HEK293T (cell line): ENCODE measurements around the gene HLF.

Experiments
- CTCF ChIA-PET: fragments of 350-600 bp; formaldehyde crosslinking; extraction: SDS; loops from one replicate; lab custom pipeline; 2021; ENCODE audit warnings: antibody characterized with exemption, inconsistent platforms; lab: Yijun Ruan, JAX
- POLR2A ChIA-PET: fragments of 350-600 bp; formaldehyde crosslinking; extraction: SDS; loops from one replicate; lab custom pipeline; 2020; ENCODE audit warnings: antibody characterized with exemption, inconsistent platforms; lab: Yijun Ruan, JAX
- DNase-seq: peaks from one replicate; pipeline ENCODE4 v3.0.0; 2012; ENCODE audit warnings: mixed read lengths; ENCODE audit errors: extremely low spot score
- ARNT ChIP-seq: fragments of 450-650 bp; IDR thresholded peaks from 2 replicates; pipeline ENCODE4 v1.6.1; 2017; ENCODE audit warnings: mild to moderate bottlenecking
- BHLHE40 ChIP-seq: fragments of 450-650 bp; IDR thresholded peaks from 2 replicates; pipeline ENCODE4 v1.6.1; 2016; ENCODE audit warnings: mild to moderate bottlenecking, moderate library complexity, borderline replicate concordance
- CTBP1 ChIP-seq: fragments of 450-650 bp; IDR thresholded peaks from 2 replicates; pipeline ENCODE4 v1.6.1; 2016; ENCODE audit warnings: borderline replicate concordance
- ELF4 ChIP-seq: fragments of 450-650 bp; IDR thresholded peaks from 2 replicates; pipeline ENCODE4 v1.6.1; 2017; ENCODE audit warnings: antibody characterized with exemption
- FOXA1 ChIP-seq: fragments of 450-650 bp; IDR thresholded peaks from 2 replicates; pipeline ENCODE4 v1.6.1; 2016; ENCODE audit warnings: mild to moderate bottlenecking
- FOXK2 ChIP-seq: fragments of 450-650 bp; IDR thresholded peaks from 2 replicates; pipeline ENCODE4 v1.6.1; 2016; ENCODE audit warnings: mild to moderate bottlenecking
- FOXM1 ChIP-seq: fragments of 450-650 bp; IDR thresholded peaks from 2 replicates; pipeline ENCODE4 v1.6.1; 2017; ENCODE audit warnings: mild to moderate bottlenecking, borderline replicate concordance
- HDGF ChIP-seq: fragments of 450-650 bp; IDR thresholded peaks from 2 replicates; pipeline ENCODE4 v1.6.1; 2017; ENCODE audit warnings: antibody characterized with exemption, borderline replicate concordance
- L3MBTL2 ChIP-seq: fragments of 450-650 bp; conservative IDR thresholded peaks from 2 replicates; pipeline ENCODE4 v1.6.1; 2016; ENCODE audit warnings: mild to moderate bottlenecking
- LEF1 ChIP-seq: fragments of 450-650 bp; IDR thresholded peaks from 2 replicates; pipeline ENCODE4 v1.6.1; 2017; ENCODE audit warnings: mild to moderate bottlenecking, borderline replicate concordance
- NFRKB ChIP-seq: fragments of 450-650 bp; IDR thresholded peaks from 2 replicates; pipeline ENCODE4 v1.6.1; 2016; ENCODE audit warnings: mild to moderate bottlenecking, moderate library complexity
- PKNOX1 ChIP-seq: fragments of 450-650 bp; IDR thresholded peaks from 2 replicates; pipeline ENCODE4 v1.6.1; 2016
- SP1 ChIP-seq: fragments of 450-650 bp; IDR thresholded peaks from 2 replicates; pipeline ENCODE4 v1.6.1; 2017
- SUZ12 ChIP-seq: fragments of 450-650 bp; IDR thresholded peaks from 2 replicates; pipeline ENCODE4 v1.6.1; 2016; ENCODE audit warnings: mild to moderate bottlenecking
- TARDBP ChIP-seq: fragments of 450-650 bp; IDR thresholded peaks from 2 replicates; pipeline ENCODE4 v1.6.1; 2016
- ZNF384 ChIP-seq: fragments of 450-650 bp; IDR thresholded peaks from 2 replicates; pipeline ENCODE4 v1.6.1; 2016

Gene HLF, protein sequence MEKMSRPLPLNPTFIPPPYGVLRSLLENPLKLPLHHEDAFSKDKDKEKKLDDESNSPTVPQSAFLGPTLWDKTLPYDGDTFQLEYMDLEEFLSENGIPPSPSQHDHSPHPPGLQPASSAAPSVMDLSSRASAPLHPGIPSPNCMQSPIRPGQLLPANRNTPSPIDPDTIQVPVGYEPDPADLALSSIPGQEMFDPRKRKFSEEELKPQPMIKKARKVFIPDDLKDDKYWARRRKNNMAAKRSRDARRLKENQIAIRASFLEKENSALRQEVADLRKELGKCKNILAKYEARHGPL

DNA sequence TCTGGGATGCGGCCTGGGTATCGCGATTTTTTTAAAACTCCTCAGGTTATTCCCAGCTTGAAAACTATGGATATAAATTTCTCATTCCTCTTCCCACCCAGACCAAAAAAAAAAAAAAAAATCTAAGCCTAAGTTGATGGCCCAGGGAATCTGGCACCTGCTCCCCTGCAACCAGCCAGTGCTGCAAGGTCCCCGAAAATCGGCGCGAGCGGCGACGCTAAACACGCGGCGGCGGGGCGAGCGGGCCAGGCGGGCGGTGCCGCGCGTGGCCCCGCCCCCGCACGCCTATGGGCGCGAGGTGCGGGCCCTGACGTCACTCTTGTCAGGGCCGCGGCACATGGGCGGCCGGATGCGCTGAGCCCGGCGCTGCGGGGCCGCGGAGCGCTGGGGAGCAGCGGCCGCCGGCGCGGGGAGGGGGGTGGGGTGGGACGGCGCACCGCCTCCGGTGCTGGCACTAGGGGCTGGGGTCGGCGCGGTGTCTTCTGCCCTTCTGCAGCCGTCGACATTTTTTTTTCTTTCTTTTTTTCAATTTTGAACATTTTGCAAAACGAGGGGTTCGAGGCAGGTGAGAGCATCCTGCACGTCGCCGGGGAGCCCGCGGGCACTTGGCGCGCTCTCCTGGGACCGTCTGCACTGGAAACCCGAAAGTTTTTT lies at the start of gene HLF:
Gene HLF, plus strand, starts transcription at position 316 of the 654 bp plus-strand sequence. CDS start 525 bp downstream, outside the sequence.
- DNase-seq = peak; percentile 90
- TF ChIP-seq ARNT = peak; percentile 70; the same call in 1 of the 2 replicates
- no peak for TF ChIP-seq BHLHE40
- ChIA-PET CTCF (interaction anchor here (1.2 kb wide), 1 partner anchor 26 kb away, joined by 3 read pairs; no protein-coding TSS in a partner anchor), POLR2A (interaction anchor here (1.1 kb wide), 1 partner anchor 26 kb away, joined by 4 read pairs; no protein-coding TSS in a partner anchor)

DNA sequence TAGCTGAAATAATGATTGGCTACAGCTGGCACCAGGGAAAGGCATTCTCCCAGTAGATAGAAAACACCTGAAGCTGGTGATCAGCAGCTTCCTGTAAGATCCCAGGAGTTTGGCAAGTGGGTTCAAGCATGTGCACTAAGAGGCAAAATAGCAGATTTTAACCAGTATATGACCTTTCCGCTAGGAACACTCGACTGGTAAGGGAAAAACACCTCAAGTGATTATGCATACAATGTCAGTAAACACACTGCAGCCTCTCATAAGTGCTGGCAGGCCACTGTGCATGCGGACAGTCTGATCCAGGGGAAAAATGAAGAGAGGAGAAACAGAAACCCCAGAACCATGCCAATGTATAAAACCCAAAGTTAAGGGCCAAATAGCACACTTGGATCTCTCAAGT lies 49.0 kb upstream of the HLF start:
- TF ChIP-seq SP1 = no peak
- no peak for TF ChIP-seq TARDBP
- no peak for TF ChIP-seq ARNT
- no peak for TF ChIP-seq L3MBTL2
- no peak for TF ChIP-seq NFRKB
- no peak for TF ChIP-seq CTBP1
- TF ChIP-seq FOXA1 = no peak
- TF ChIP-seq SUZ12 = no peak
- no peak for TF ChIP-seq PKNOX1
- no peak for TF ChIP-seq LEF1
- TF ChIP-seq ELF4 = no peak
- no peak for DNase-seq
- CTCF ChIA-PET = no interaction called here
- POLR2A ChIA-PET = no interaction called here

DNA sequence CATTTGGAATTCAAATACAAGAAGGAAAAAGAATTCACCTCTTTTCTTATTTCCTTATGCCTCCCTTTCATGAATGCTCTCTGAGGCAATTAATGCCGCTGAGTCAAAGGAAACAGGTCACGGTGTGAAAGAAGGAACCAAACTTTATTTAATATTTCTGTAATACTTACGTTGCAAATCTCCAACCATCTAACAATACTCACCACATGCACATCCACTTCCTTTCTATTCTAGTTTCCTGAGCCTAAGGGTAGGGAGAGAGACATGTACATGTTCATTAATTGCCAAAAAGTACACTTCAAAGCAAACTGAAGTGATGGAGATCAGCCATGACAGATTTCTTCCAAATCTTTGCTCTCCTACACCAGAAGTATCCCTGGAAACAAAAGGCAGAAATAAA lies 47.9 kb upstream of the HLF start:
- TF ChIP-seq CTBP1 (no peak), FOXM1 (no peak), SUZ12 (no peak), NFRKB (no peak), PKNOX1 (no peak), FOXK2 (no peak), ZNF384 (no peak), ARNT (no peak), ELF4 (no peak), LEF1 (no peak), BHLHE40 (no peak), SP1 (no peak), FOXA1 (no peak)
- POLR2A ChIA-PET = no interaction called here
- DNase-seq = no peak
- CTCF ChIA-PET = no interaction called here

DNA sequence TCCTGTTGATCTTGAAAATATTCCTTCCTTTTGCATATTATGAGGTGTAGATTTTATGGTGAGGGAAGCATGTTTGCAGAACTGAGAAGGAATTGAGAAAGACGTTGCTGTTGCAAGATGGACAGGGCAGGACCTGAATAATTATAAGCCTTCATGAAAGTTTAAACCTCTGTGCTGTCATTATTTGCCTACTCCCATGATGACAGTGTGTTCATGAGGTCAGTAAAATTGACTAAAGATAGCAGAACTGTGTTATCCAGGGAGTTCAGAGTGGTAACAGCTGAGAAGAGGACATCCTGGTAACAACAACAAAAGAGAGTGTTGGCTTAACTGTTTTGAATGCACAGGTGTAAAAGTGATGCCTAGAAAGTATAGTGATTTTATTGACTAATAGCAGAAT lies 45.3 kb upstream of the HLF start:
- ChIA-PET CTCF (no interaction called here), POLR2A (no interaction called here)
- DNase-seq = no peak
- no peak for TF ChIP-seq FOXM1
- no peak for TF ChIP-seq HDGF
- TF ChIP-seq PKNOX1 = no peak
- no peak for TF ChIP-seq LEF1
- no peak for TF ChIP-seq ZNF384
- no peak for TF ChIP-seq FOXK2
- no peak for TF ChIP-seq FOXA1
- no peak for TF ChIP-seq CTBP1
- no peak for TF ChIP-seq BHLHE40
- TF ChIP-seq TARDBP = no peak
- no peak for TF ChIP-seq L3MBTL2

- POLR2A ChIA-PET = no interaction called here
- CTCF ChIA-PET = no interaction called here
- no peak for DNase-seq
- TF ChIP-seq HDGF = no peak
- no peak for TF ChIP-seq ZNF384
- TF ChIP-seq L3MBTL2 = no peak
- TF ChIP-seq TARDBP = no peak
- no peak for TF ChIP-seq CTBP1
- TF ChIP-seq SUZ12 = no peak
- no peak for TF ChIP-seq BHLHE40
- no peak for TF ChIP-seq SP1
- no peak for TF ChIP-seq FOXM1
- TF ChIP-seq NFRKB = no peak
- no peak for TF ChIP-seq ELF4
- no peak for TF ChIP-seq ARNT
- no peak for TF ChIP-seq LEF1
- no peak for TF ChIP-seq FOXA1
- TF ChIP-seq PKNOX1 = no peak
These were observed 44.8 kb upstream of the HLF start for GRCh38 chr17:55219934-55220333.
